ENCODE results near the gene ZBED3.

Gene ZBED3

DNA sequence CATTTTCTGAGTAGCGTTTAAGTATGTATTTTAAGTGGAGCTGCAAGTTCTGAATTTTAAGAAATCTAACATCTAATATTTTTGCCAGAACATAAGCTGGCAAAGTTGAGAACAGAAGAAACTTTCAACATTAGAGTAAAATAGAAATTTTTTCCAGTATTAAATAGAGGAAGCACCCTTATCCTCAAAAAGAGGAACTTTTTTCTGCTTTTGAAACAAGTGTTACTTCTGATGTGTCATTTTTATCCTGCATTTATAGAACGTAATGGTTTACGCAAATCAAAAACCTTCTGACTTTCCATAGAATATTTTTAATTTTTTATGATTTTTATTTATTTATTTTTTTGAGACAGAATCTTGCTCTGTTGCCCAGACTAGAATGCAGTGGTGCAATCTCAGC lies 21.8 kb downstream of the ZBED3 start:
- DNase-seq (ENCODE audit: extremely low read depth, low read depth): no peak
- TF ChIP-seq, protein P1, sequence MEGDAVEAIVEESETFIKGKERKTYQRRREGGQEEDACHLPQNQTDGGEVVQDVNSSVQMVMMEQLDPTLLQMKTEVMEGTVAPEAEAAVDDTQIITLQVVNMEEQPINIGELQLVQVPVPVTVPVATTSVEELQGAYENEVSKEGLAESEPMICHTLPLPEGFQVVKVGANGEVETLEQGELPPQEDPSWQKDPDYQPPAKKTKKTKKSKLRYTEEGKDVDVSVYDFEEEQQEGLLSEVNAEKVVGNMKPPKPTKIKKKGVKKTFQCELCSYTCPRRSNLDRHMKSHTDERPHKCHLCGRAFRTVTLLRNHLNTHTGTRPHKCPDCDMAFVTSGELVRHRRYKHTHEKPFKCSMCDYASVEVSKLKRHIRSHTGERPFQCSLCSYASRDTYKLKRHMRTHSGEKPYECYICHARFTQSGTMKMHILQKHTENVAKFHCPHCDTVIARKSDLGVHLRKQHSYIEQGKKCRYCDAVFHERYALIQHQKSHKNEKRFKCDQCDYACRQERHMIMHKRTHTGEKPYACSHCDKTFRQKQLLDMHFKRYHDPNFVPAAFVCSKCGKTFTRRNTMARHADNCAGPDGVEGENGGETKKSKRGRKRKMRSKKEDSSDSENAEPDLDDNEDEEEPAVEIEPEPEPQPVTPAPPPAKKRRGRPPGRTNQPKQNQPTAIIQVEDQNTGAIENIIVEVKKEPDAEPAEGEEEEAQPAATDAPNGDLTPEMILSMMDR (IDR thresholded peaks at IDR 0.05; ENCODE audit: low read depth, low read length, missing control alignments): no peak
- H3K4me3 ChIP-seq (replicated peaks; ENCODE audit: low read depth, low read length): no peak overlapping the region

DNA sequence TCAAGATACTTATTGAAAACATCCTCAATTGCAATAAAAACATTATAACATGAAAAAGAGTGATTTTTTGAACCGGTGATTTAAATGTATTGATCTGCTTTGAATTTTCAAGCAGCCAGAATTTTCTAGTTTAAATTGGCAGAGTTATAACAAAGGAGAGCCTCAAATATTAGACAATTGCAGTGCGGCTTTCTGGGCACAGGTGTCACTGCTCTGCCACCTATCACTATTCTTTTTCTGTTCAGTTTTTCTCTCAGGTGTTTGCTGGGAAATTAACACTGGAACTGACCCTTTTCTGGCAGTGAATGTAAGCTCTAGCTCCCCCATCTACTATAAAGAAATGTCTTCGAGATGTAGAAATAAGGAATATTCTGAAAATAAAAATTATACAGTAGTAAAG lies 23.0 kb downstream of the ZBED3 start:
- no peak overlapping the region for H3K4me3 ChIP-seq (replicated peaks; ENCODE audit: low read depth, low read length)
- no peak for DNase-seq (ENCODE audit: extremely low read depth, low read depth)
- TF ChIP-seq, protein P1 (IDR thresholded peaks at IDR 0.05; ENCODE audit: low read depth, low read length, missing control alignments): no peak

DNA sequence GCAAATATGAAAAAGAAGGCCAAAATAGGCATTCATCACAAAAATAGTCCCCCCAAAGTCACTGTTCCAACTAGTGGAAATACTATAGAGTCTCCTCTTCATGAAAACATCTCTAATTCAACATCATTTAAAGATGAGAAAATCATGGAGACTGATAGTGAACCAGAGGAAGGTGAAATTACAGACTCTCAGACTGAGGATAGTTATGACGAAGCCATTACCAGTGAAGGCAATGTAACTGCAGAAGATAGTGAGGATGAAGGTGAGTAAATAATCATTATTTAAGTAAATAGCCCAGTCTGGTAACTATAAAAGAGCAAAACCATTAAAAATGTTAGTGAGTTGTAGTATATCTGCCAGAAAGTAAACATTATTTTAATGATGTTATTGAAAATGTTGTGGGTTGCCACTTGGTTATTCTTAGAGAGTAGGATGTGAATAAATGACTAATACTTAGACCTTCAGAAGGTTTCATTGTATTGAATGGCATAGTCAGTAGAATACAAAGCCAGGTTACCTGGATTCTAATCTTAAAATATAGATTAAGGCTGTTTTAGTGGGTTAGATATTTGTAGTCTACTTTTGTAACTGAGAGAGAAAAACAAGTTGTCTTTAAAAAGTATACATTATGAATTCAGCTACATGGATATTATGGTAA lies 40.5 kb downstream of the ZBED3 start:
- TF ChIP-seq, protein P1 (IDR thresholded peaks at IDR 0.05; ENCODE audit: low read depth, low read length, missing control alignments): no peak
- H3K4me3 ChIP-seq (replicated peaks; ENCODE audit: low read depth, low read length): no peak overlapping the region
- DNase-seq (ENCODE audit: extremely low read depth, low read depth): no peak

DNA sequence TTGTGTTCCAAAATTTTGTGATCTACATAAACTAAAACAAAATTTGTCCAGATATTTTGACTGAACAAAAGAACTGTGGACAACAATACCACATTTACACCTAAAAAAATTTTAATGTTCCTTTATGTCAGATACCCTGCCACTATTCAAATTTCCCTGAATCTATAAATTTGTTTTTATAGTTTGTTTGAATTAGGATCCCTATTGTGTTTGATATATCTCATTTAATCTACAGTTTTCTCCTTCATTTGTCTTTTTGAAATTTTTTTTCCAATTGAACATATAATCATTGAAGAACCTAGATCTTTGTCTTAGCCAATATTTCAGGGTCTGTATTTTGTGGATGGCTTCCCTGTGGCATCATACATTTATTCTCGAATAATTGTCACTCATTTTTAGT lies 51.1 kb downstream of the ZBED3 start:
- no peak overlapping the region for H3K4me3 ChIP-seq (replicated peaks; ENCODE audit: low read depth, low read length)
- DNase-seq (ENCODE audit: extremely low read depth, low read depth): no peak
- TF ChIP-seq, protein P1 (IDR thresholded peaks at IDR 0.05; ENCODE audit: low read depth, low read length, missing control alignments): no peak

DNA sequence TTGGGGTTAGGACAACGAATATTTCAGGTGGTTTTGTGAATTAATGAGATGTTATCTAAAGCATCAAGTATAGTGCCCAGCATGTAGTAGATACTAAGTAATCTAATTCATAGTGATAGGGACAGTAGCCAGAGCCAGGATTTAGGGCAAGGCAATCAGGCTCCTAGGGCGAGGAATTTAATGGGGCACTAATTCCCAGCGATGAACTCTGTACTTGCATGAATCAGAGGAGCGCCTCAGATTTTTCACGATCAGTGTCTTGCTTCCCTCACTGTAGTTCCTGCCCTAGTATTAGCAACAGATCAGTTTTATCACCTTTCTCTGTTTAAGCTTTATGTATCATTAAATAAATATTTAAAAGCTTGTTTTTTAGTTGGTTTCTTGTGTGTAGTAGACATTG lies 53.7 kb downstream of the ZBED3 start:
- DNase-seq (ENCODE audit: extremely low read depth, low read depth): no peak
- TF ChIP-seq, protein P1 (IDR thresholded peaks at IDR 0.05; ENCODE audit: low read depth, low read length, missing control alignments): no peak

DNA sequence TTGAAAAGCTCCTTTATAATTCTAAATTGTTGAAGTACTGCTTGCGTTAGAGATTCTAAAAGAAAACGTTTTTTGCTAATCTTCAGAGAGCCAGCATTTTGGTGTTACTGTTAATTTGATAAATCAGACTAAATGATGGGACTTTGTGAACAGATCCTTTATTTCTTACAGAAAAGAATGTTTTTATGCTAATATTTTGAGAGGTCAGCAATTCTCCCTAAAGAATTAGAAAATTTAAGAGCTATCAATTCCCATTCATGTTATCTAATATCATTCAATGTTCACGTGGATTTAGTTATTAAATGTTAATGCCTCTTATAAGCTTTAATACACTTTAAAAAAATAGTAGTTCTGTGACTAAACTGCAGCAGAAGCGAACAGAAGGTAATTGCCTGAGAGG lies 54.5 kb downstream of the ZBED3 start:
- no peak for DNase-seq (ENCODE audit: extremely low read depth, low read depth)
- TF ChIP-seq, protein P1 (IDR thresholded peaks at IDR 0.05; ENCODE audit: low read depth, low read length, missing control alignments): no peak
- H3K4me3 ChIP-seq (replicated peaks; ENCODE audit: low read depth, low read length): no peak overlapping the region

More for the DNA sequence above, 53.7 kb downstream of the ZBED3 start:
- H3K4me3 ChIP-seq (replicated peaks; ENCODE audit: low read depth, low read length): no peak overlapping the region

DNA sequence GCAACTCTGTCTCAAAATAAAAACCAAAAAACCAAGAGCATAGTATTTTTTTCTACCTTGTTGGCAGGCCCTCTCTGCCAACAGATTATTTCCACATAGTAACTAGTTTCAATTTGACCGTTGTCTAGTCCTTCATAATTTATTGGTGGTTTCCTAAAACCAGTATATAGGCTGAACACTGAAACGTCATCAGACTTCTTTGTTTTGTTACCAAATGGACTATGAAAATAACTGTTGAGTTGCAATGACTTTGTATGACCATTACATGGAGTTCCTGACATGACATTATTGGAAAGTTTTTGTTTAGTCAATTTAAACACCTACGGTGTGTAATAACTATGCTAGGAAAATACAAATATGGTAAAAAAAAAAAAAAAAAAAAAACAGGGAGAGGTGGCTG lies 55.2 kb downstream of the ZBED3 start:
- H3K4me3 ChIP-seq (replicated peaks; ENCODE audit: low read depth, low read length): no peak overlapping the region
- no peak for DNase-seq (ENCODE audit: extremely low read depth, low read depth)
- TF ChIP-seq, protein P1 (IDR thresholded peaks at IDR 0.05; ENCODE audit: low read depth, low read length, missing control alignments): no peak
